ENCODE measurements around the gene SNTG2.
"Not testable (repeated sequence)": the region's sequence is repeated elsewhere in the genome, so short reads cannot be mapped to it uniquely, and the experiment has no call there.

Gene SNTG2

GRCh38 chr2:1099418-1099817 is 148.8 kb downstream of the SNTG2 start:
- no peak for DNase-seq (ENCODE audit: low read depth)

GRCh38 chr2:1101011-1101782 is 150.5 kb downstream of the SNTG2 start:
- DNase-seq (ENCODE audit: low read depth) = no peak

- no peak for DNase-seq (ENCODE audit: low read depth)
Measured at GRCh38 chr2:1101982-1102590, 151.4 kb downstream of the SNTG2 start.

- no peak for DNase-seq (ENCODE audit: low read depth)
Measured at GRCh38 chr2:1104364-1104763, 153.7 kb downstream of the SNTG2 start.

- DNase-seq (ENCODE audit: low read depth) = not testable (repeated sequence)
Measured at GRCh38 chr2:1106344-1106743, 155.7 kb downstream of the SNTG2 start.

- DNase-seq (ENCODE audit: low read depth) = no peak
Measured at GRCh38 chr2:1115843-1116539, 165.3 kb downstream of the SNTG2 start.

- DNase-seq (ENCODE audit: low read depth) = no peak
Measured at GRCh38 chr2:1117569-1117968, 166.9 kb downstream of the SNTG2 start.

- DNase-seq (ENCODE audit: low read depth) = no peak
Measured at GRCh38 chr2:1125217-1125616, 174.6 kb downstream of the SNTG2 start.

GRCh38 chr2:1125633-1126370 is 175.2 kb downstream of the SNTG2 start:
- DNase-seq (ENCODE audit: low read depth) = no peak

GRCh38 chr2:1129982-1130381 is 179.3 kb downstream of the SNTG2 start:
- DNase-seq (ENCODE audit: low read depth) = no peak

- no peak for DNase-seq (ENCODE audit: low read depth)
Measured at GRCh38 chr2:1130922-1131321, 180.3 kb downstream of the SNTG2 start.

GRCh38 chr2:1132328-1132969 is 181.8 kb downstream of the SNTG2 start:
- no peak for DNase-seq (ENCODE audit: low read depth)

GRCh38 chr2:1133896-1134295 is 183.2 kb downstream of the SNTG2 start:
- not testable (repeated sequence) for DNase-seq (ENCODE audit: low read depth)

- DNase-seq (ENCODE audit: low read depth) = no peak
Measured at GRCh38 chr2:1134629-1135028, 184.0 kb downstream of the SNTG2 start.

- DNase-seq (ENCODE audit: low read depth) = no peak
Measured at GRCh38 chr2:1136067-1136466, 185.4 kb downstream of the SNTG2 start.

GRCh38 chr2:1136846-1137245 is 186.2 kb downstream of the SNTG2 start:
- DNase-seq (ENCODE audit: low read depth) = no peak

GRCh38 chr2:1137264-1137663 is 186.6 kb downstream of the SNTG2 start:
- no peak for DNase-seq (ENCODE audit: low read depth)

- no peak for DNase-seq (ENCODE audit: low read depth)
Measured at GRCh38 chr2:1137913-1138391, 187.3 kb downstream of the SNTG2 start.

- DNase-seq (ENCODE audit: low read depth) = peak; percentile 20
Measured at GRCh38 chr2:1140389-1141003, 189.8 kb downstream of the SNTG2 start.

GRCh38 chr2:1141079-1141478 is 190.4 kb downstream of the SNTG2 start:
- DNase-seq (ENCODE audit: low read depth) = no peak

GRCh38 chr2:1143129-1143528 is 192.5 kb downstream of the SNTG2 start:
- no peak for DNase-seq (ENCODE audit: low read depth)

Data from stimulated activated CD8-positive, alpha-beta memory T cell treated with anti-CD3 and anti-CD28 coated beads, Interleukin-12 subunit alpha, Interleukin-12 subunit beta, amount 100 ng/mL, for 4 hours (primary cell).